ENCODE measurements around the gene NOS1AP.

The NOS1AP gene

GRCh38 chr1:162386292-162387225 lies 317.1 kb downstream of the NOS1AP start:
- Mint-ChIP-seq H3K4me3 (no peak overlapping the region), H3K9me3 (no peaks in the 10 kb centered on the region), H3K27ac (peak overlapping the region in 2 of 3 experiments; percentile 82 to 96), H3K27me3 (ENCODE audit: low read depth) (no peaks in the 10 kb centered on the region), H3K36me3 (ENCODE audit: low read depth) (peaks cover 4% of the 10 kb centered on the region), H3K4me1 (peaks cover 38% of the 10 kb centered on the region)
- no peak for TF ChIP-seq CTCF (IDR thresholded peaks at IDR 0.05; ENCODE audit: unreplicated experiment in 3 of 3)

DNA sequence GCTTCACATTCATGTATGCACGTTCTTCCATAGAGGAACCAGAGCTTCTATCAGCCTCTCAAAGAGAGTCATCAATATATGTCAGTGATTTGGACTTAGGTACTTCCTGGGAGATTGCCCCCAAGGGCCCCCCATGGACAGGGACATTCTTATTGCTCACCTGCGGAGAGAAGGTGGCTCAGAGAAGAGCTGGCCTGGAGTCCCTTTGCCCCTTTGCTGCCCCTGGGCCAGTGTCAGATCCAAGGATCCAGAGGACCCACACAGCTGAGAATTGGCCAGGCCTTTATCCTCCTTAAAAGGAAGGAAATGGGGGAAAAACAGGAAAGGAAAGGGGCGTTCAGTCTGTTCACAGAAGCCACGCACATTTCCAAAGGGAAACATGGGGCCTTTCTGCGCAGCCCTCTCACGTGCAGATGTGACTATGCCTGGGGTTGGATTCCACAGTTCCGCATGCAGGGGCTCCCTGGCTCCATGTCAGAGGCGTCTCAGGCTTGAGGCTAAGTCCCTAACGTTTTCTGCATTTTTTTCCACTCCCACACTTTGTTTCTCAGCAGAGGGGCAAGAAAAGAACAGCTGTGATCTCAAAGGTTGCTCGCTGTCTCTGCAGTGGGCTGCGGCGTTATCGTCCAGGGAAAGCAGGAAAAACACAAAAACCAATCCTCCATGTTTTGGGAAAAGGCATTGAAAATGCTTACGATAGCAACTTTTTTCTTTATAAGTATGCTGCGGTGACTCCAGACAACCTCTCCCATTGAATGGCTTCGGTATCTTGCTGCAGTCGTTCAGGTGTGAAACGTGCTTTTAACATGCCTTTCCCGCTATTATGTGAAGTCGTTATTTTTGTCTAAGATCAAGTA lies 318.0 kb downstream of the NOS1AP start:
- Mint-ChIP-seq H3K27ac (peak overlapping the region; percentile 45 to 96 (median 82)), H3K4me3 (no peak overlapping the region), H3K9me3 (no peaks in the 10 kb centered on the region), H3K36me3 (ENCODE audit: low read depth) (peaks cover 4% of the 10 kb centered on the region), H3K4me1 (peaks cover 43% of the 10 kb centered on the region), H3K27me3 (ENCODE audit: low read depth) (no peaks in the 10 kb centered on the region)
- no peak for TF ChIP-seq CTCF (IDR thresholded peaks at IDR 0.05; ENCODE audit: unreplicated experiment in 3 of 3)

DNA sequence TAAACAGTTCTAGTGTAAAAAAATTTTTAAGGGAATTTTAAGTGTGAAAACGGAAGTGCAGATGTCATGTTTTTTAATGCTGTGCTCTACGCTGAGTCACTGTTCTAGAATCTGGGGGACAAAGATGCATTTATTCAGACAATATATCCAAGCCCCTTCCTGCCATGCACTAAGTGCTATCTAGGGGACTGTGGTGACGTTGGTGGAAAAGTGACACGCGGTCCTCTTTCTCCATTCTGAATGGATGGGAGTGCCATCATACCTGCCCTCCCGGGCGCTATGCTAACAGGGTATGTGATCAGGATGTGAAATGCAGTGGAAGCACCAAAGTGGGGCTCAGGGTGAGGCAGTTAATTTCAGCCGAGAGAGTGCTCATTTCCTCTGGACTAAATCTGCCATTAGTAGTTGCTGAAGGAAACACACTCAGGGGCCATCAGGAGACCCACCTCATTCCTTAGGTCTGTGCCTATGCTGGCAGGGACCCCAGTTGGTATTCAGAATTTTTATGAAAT lies 318.6 kb downstream of the NOS1AP start:
- H3K27me3 Mint-ChIP-seq (ENCODE audit: low read depth) = no peaks in the 10 kb centered on the region
- peaks cover 4% of the 10 kb centered on the region for H3K36me3 Mint-ChIP-seq (ENCODE audit: low read depth)
- peaks cover 43% of the 10 kb centered on the region for H3K4me1 Mint-ChIP-seq
- TF ChIP-seq CTCF (IDR thresholded peaks at IDR 0.05; ENCODE audit: unreplicated experiment in 3 of 3) = no peak
- peak overlapping the region; percentile 68 to 96 (median 82) for H3K27ac Mint-ChIP-seq
- no peaks in the 10 kb centered on the region for H3K9me3 Mint-ChIP-seq
- H3K4me3 Mint-ChIP-seq = no peak overlapping the region

GRCh38 chr1:162388615-162389014 lies 319.1 kb downstream of the NOS1AP start:
- H3K4me1 Mint-ChIP-seq = peaks cover 43% of the 10 kb centered on the region
- H3K9me3 Mint-ChIP-seq = no peaks in the 10 kb centered on the region
- no peaks in the 10 kb centered on the region for H3K27me3 Mint-ChIP-seq (ENCODE audit: low read depth)
- no peak overlapping the region for H3K4me3 Mint-ChIP-seq
- H3K36me3 Mint-ChIP-seq (ENCODE audit: low read depth) = peaks cover 2% of the 10 kb centered on the region
- no peak for TF ChIP-seq CTCF (IDR thresholded peaks at IDR 0.05; ENCODE audit: unreplicated experiment in 3 of 3)
- peak overlapping the region; percentile 68 to 93 (median 76) for H3K27ac Mint-ChIP-seq

DNA sequence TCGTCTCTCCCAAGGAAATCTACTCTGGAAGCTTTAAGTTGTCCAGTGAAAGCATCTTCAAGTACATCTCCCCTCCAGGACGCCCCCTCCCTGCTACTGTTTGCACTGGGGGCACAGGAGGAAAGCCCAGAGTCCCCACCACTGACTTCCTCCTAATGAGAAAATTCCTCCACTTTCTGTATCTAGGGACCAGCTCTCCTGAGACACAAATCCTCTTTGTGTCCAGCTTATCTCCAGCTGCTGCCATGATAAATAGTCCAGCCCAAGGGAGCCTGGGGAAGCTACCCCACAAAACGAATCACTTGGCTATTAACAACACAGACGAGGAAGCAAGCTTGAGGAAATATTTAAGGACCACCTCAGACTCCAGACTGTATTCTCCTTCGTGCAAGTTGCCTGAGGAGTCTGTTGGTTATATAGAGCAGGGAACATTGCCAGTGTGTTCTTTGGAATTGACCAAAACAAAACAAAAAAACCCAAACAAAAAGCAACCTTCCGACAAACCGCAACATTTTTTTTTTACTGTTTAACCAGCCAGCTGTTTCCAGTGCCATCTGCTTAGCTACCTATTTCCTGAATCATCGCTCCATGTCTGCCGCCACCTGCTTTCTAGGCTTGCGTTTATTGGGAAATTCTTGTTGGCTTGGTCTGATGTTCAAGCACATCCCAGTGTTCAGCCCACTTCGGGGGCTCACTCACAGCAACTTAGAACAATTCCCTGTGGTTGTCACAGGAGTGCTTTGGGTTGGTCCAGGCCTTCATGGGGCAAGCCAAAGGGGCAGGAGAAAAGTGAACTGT lies 319.7 kb downstream of the NOS1AP start:
- no peak for TF ChIP-seq CTCF (IDR thresholded peaks at IDR 0.05; ENCODE audit: unreplicated experiment in 3 of 3)
- Mint-ChIP-seq H3K4me3 (no peak overlapping the region), H3K27ac (peak overlapping the region; percentile 68 to 93 (median 76)), H3K36me3 (ENCODE audit: low read depth) (no peaks in the 10 kb centered on the region), H3K27me3 (ENCODE audit: low read depth) (no peaks in the 10 kb centered on the region), H3K9me3 (no peaks in the 10 kb centered on the region), H3K4me1 (peaks cover 43% of the 10 kb centered on the region)

Measured in nephron (organoid).